Kidney capillary endothelial cell (primary cell): Measurements from ENCODE around the gene NINL.
"Not testable (repeated sequence)": the region's sequence is repeated elsewhere in the genome, so short reads cannot be mapped to it uniquely, and the experiment has no call there.

Experiments used
- DNase-seq: peaks from one replicate; pipeline ENCODE4 v3.0.0-alpha.2; 2018; ENCODE audit warnings: low spot score

NINL gene

DNA sequence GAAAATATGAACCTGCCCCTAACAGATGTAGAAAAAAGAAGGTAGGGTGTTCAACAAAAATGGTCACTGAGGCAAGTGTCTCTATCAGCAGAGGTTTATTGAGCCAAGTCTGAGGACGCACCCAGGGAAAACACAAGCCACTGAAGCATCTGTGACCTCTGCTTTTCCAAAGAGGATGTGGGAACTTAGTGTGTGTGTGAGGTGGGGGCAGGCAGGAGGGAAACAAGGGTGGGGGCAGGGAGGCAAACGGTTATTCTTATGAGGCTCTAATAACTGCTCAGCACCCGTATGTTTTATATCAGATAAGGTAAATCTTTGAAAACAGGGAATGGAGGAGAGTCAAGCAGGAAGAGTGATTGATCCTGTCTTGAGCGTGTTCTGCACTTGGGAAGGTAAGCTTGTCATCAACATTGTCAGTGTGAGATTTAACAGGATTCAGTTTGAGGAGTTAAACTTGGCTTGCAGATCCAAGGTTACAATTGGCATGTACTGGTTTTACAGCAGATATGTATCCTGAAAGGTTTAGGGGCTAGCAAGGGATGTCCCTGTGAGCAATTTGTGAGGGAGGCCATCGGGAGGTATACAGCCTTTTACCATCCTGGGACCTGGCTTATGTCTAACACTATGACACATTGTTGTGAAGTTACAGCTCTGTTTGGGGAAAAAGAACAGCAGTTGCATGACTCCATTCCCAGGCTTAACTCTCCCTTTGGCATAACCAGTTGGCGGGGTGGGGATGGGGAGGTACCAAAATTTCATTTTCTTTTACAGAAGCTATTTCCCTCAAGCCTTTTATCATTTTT is 33.7 kb downstream of the NINL start:
- DNase-seq: no peak

DNA sequence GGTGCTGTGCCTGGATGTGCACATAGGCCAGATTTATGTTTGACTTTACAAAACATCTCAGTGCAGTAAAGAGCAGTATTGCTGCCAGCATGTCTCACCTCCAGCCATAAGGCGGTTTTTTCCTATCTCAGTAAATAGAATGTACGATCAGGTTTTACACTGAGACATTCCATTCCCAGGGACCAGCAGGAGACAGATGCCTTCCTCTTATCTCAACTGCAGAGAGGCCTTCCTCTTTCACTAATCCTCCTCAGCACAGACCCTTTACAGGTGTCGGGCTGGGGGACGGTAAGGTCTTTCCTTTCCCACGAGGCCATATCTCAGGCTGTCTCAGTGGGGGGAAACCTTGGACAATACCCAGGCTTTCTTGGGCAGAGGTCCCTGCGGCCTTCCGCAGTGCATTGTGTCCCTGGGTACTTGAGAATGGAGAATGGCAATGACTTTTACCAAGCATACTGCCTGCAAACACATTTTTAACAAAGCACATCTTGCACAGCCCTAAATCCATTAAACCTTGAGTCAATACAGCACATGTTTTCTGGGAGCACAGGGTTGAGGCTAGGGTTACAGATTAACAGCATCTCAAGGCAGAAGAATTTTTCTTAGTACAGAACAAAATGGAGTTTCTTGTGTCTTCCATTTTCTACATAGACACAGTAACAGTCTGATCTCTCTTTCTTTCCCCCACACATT is 34.5 kb downstream of the NINL start:
- not testable (repeated sequence) for DNase-seq

DNA sequence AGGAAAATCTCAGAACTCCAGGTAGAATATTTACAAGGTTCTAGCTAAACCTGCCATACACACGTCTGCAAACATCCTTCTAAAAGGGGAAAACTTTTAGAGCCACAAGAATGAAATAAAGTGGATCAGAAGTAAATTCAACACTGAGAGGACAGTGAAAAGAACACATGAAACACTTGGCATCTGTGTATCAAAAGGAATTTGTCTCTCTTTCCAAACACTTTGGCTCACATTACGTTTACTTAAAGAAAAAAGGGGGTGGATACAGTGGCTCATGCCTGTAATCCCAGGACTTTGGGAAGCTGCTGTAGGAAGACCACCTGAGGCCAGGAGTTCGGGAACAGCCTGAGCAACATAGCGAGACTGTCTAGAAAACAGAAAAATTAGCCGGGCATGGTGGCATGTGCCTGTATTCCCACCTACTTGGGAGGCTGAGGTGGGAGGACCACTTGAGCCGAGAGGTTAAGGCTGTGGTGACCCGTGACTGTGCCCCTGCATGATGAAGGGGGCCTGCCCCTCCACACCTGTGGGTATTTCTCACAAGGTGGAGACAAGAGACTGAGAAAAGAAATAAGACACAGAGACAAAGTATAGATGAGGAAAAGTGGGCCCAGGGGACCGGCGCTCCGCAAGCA is 35.4 kb downstream of the NINL start:
- no peak for DNase-seq

DNA sequence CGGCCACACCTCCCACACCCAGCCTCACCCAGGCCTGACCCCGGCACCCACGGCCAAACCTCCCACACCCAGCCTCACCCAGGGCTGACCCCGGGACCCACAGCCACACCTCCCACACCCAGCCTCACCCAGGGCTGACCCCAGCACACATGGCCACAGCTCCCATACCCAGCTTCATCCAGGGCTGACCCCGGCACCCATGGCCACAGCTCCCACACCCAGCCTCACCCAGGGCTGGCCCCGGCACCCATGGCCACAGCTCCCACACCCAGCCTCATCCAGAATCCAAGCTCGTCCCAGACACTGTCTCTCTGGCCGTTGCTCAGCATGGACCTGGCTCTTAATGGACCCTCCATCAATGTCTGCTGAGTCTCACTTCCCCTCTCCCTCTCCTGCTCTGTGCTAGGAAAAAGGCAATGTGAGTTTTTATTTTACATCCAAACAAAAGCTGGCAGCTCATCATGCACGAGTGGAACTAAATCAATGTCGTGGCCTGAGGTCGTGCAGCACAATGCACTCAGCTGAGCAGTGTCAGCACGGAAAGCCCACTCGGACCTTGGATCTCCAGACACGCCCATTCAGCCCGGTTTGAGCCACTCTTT is 36.1 kb downstream of the NINL start:
- DNase-seq: no peak

DNA sequence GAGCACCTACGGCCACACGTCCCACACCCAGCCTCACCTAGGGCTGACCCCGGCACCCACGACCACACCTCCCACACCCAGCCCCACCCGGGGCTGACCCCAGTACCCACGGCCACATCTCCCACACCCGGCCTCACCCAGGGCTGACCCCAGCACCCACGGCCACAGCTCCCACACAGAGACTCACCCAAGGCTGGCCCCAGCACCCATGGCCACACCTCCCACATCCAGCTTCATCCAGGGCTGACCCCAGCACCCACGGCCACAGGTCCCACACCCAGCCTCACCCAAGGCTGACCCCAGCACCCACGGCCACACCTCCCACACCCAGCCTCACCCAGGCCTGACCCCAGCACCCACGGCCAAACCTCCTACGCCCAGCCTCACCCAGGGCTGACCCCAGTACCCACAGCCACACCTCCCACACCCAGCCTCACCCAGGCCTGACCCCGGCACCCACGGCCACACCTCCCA is 36.7 kb downstream of the NINL start:
- no peak for DNase-seq

DNA sequence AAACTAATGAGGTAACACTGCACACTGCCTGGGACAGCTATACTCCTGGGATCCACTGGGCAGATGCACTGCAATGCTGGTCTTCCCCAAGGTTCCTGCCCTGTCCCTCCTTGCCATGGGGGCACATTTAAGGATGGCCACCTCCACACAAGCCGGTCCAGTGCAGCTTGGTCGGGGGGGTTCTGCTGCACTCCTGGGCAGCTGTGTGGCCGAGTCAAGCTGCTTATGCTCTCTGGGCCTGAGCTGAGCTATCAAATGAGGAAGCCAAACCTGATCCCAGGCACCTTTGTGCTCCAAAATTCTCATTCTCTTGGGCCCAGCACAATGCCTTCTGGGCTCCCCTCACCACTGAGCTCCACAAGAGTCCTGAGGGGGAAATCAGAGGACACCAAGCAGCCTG is 37.3 kb downstream of the NINL start:
- no peak for DNase-seq

DNA sequence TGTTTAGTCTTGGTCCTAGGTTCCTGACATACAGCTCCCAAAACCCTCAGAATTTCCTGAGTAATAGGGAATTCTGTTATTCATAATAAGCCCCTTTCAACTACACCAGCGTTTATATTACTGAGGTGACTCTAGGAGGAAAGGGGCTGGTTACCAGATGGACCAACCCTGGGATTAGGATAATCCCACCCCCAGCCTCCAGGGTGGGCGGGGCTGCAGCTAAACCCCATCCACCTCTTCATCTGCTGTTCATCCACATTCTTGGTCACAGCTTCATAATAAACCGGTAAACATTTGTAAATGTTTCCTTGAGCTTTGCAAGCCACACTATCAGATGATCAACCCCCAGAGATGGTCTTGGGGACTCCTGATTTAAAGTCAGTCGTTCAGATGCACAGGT is 38.3 kb downstream of the NINL start:
- DNase-seq: no peak

DNA sequence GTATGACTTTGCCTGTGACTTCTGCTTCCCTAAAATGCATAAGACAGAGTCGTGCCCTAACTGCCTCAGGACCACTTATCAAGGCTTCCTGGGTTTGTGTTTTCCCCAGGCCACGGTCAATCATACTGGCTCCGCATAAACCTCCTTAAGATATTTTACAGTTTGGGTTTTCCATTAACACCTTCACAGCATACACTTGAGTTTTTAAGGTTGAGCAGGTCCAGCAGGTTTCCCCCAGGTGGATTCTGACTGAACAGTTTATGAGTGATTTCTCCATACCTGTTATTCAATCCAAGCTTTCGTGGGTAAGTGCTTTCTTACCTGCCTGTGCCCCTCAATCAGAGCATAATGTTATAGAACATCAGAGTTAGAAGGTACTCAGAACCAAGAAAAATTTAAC is 39.3 kb downstream of the NINL start:
- no peak for DNase-seq

DNA sequence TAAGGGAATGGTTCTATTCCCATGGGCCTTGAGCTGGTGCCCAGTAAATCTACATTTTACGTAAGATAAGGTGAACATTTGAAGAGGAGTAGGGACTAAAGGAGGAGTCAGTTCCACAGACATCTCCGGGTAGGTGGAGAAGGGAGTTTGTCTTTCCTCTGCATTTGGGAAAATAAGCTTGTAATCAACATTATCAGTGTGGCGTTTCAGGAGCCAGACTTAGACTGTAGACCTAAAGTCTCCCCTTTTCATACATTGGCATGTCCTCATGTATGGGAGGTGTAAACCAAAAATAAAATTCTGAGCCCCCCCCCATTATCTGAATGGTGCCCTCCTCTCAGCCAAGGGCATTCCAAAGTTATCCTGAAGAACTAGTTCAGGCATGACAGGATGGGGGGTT is 40.2 kb downstream of the NINL start:
- DNase-seq: no peak

DNA sequence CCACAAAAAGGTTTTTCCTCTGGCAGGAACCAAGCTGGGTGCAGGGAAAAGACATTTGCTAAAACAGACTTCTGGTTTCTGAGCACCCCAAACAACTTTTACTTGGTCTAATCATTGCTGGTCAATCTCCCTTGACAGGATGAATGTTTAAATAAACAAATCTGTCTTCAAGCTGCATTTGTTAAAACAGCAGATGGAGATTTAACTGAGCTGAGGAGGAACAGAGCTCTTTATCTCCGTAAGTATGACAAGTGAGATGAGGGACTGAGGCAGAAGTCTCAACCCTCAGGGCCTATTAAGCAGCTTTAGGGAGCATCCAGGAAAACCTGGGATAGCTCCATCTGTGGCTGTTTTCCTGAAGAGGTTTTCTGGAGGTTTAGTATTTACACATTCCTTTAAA is 40.6 kb downstream of the NINL start:
- no peak for DNase-seq

DNA sequence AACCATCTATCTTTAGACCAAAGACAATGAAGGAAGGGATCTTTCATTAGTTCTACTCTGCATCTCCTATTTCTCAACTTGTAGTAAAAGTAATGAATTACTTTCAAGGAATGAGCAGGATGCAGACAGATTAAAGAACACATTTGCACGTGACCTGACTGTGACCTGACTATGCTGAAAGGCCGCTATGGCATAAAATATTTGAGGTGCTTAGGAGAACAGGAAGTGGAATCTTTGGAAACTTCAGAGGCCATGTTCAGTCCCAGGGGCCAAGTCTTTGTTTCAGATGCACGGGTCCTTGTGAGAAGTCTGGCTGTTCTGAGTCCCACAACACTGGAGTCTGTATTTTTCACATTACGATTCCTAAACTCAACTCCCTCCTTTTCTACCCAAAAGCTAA is 41.0 kb downstream of the NINL start:
- no peak for DNase-seq

DNA sequence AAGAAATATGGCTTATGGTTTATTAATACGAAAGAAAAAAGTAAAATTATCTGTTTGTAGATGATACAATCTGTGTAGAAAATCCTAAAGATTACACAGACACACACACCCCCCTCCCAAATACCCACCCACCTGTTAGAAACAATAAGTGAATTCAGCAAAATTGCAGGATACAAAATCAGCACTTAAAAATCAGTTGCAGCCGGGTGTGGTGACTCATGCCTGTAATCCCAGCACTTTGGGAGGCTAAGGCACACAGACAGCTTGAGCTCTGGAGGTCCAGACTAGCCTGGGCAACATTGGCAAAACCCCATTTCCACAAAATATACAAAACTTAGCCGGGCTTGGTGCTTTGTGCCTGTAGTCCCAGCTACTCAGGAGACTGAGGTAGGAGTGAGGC is 42.3 kb downstream of the NINL start:
- no peak for DNase-seq

DNA sequence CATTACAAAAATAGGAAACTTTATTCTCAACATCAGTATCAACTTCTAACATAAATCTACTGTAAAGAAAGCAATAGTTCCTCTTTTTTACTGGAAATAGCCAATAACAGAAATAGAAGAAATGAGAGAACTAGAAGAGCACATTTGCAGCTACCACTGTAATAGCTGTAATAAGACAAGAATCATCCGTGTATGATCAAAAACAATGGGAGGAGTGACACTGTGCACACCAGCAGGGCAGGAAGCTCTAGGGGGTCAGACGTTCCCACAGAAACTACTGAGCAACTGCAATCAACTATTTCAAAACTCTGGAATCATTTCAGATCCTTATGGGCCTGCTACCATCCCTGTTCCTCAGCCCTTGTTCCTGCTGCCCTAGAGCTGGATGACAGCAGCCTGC is 43.7 kb downstream of the NINL start:
- no peak for DNase-seq

DNA sequence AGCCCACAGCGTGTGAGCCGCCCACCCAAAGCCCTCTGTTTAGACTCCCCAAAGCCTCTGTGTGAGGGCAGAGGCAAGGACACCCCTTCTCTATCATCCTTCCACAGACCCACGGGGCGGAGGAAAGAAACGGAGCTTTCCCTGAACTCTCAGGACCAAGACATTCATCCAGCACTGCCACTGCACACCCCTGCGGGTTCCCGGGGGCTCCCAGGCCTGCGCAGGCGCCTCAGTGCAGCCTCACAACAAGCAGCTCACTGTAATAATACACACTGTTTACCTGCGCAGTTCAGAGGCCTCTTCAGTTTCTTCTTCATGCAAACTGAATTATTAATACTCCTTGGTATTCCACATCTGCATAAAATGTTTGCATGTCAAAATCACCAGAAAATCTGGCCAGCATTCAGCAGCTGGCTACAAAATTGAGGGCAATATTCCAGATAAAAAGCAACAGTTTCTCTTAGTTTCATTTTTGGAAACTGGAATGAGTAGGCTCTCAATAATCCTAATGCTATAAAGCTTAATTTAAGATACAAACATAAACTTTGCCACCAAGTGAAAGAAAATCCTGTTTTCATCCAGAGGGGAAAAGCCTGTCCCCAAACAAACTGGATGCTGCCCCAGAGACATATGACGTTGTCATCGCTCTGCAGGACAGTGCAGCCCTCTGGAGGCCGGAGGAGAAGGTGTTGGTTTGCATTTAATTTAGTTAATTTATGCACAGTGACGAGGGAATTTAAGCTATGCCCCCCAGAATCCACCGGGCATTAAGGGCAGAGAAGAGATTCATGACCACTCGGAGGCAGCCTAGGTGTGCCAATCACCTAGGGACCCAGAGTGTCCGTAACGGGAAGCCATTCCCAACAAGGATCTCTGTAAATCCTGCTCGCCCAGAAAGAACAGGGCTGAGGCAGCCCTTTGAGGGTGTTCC is 45.3 kb downstream of the NINL start:
- no peak for DNase-seq

DNA sequence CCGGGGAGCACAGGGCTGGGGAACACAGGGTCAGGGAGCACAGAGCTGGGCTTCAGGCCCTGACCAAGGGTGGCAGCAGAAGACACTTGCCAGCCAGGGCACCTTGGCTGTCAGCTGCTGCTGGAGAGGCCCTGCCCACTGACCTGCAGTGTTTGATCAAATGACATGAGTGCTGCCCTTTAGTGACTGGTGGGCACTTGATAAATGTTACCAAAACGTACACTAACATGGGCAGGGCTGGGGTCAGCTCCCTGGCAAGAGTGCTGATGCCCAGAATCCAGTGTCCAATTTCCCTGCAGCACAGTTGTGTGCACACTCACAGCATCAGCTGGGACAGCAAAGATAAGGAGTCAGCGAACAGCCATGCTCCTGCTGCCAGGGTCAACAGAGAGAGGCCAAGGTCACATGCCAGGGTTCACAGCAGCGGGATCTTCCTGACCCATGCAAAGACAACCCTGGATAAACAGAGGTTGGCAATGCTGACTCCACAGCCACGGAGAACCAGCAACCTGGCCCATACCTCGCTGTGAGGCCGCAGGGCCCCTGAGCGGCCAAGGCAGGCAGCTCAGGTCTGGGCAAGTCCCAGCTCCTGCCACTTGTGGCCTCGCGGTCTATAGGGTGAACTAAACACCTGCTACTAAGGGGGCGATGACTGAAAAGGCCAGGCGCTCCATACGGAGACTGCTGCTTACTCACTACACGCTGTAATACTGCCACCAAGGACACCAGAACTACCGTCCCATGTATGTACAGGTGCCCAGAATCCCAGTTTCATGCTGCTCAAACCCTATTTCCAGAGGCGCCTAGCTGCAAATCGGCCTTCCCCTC is 46.3 kb downstream of the NINL start:
- no peak for DNase-seq

DNA sequence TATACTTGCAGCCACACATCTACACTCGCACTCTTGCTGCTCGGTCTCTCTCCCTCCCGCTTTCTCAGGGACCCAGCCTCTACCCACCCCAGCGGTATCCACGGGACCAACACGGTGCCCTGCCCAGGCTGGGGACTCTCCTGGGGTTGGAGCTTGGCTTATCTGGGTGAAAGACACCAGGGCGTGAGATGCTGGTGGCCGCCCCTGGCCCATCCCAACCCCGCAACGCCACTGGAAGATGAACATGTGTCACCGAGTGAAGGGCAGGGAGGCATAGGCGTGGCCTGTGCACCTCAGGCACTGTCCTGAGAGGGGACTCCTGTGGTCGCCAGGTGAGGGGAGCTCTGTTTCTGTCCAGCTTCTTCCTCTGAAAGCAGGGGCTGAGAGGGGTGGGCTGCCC is 47.4 kb downstream of the NINL start:
- no peak for DNase-seq

DNA sequence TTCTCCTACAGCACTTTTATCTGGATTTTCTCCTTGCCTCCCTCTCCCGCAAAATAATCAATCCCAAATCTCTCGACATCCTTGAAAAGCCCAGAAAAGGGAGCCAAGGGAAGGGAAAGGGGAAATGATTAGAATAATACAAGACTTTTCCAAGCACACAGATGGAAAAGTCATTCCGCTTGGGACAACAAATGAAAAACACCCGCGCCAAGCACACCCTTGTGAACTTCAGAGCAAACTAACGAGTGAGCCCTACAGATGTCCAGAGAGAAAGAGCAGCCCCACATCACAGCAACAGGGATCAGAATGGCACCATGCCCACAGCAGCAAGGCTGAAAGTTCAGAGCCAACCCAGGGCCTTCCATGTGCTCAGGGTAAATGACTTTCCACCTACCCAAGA is 49.6 kb downstream of the NINL start:
- no peak for DNase-seq

DNA sequence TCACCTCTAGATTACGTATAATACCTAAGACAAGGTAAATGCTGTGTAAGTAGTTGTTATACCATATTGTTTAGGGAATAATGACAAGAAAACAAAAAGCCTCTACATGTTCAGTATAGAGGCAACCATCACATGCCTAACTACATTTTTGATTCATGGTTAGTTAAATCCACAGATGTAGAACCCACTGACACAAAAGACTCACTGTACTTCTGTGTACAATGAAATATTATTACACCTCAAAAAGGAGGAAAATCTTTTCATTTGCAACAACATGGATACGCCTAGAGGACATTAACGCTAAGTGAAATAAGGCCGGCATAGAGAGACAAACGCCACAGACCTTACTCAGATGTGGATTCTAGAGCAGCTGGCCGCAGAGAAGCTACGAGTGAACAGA is 50.5 kb downstream of the NINL start:
- DNase-seq: no peak

DNA sequence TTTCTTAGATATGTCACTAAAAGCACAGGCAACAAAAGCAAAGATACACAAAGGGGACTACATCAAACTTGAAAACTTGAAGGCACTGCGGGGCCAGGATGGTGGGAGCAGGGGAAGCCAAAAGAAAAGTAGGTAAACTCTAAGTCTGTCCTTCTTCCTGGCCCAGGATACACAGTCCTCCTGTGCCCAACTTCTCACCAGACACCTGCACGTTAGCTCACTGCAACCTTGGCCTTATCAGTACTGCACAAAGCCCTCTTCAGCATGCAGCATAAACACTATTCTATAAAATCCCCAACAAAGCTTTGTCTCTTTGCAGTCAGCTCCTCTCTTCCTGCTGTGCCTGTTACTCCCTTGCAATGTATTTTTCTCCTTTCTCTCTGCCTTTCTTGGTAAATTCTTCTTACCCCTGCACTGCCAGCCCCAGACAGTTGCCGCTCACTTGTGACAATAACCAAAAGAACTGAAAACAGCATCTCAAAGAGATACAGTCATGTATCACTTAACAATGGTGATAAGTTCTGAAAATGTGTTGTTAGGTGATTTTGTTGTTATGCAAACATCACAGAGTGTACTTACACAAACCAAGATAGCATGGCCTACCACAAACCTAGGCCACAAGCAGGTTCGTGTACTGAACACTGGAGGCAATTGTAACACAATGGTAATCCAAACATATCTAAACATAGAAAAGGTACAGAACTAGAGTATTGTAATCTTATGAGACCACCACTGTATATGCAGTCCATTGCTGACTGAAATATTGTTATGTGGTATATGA is 51.2 kb downstream of the NINL start:
- no peak for DNase-seq

DNA sequence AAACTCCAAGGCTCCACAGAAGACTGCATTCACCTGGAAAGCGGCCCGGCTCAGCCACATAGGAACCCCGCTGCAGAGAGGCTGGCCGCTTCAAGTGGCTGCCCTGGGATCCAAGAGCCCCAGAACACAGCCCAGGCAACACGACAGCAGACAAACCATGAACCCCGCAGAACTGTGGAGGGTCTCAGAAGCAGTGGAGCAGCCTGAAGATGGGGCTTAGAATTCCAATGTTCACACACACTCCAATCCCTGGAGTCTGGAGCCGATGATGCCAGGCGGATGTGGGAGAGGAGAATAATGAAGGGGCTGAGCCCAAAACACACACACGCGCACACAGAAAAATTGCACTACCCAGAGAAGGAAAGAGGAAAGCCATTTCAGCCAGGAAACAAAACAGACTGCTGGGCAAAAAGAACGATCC is 52.4 kb downstream of the NINL start:
- DNase-seq: no peak
